NCI-H2171 (cell line): Measurements from ENCODE around the gene BHLHA15.

ENCODE experiments used
- DNase-seq: peaks from one replicate; lab custom pipeline; 2025; lab: John Stamatoyannopoulos, UW

BHLHA15 gene

DNA sequence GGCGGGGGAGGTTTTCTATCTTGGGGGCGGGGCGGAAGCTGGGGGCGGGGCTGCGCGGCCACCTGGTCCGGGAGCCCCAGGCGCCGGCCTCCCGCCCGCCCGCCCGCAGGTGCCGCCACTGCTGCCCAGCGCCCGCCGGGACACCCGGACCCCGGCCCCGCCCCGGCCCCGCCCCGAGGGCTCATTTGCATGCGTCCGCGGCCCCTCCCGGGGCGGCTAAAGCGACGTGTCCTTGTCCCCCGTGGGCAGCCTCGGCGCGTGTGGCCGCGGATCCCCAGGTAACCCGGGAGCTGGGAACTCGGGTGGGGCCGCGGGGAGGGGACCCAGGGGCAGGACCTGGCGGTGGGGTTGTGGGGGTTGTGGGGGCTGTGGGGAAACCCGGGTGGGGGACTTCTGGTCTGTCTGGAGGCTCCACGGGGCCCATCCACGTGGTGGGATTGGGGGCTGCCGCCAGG is at the start of gene BHLHA15:
Gene BHLHA15 (plus strand): TSS at position 219 of the 455 bp plus-strand sequence. CDS start 871 bp downstream, outside the sequence.
- DNase-seq, result peak; percentile 55

DNA sequence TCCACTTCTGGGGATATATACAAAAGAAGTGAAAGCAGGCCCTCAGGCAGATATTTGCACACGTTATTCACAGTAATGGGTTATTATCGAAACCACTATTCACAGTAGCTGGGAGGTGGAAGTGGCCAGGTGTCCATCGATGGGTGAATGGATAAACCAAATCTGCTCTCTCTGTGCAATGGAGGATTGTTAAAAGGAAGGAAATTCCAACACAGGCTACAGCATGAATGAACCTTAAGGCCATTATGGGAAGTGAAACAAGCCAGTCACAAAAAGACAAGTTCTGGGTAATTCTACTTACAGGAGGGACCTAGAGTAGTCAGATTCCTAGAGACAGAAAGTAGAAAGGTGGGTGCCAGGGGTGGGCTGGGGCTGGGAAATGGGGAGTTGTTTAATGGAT is 48.5 kb upstream of the BHLHA15 start:
- no peak for DNase-seq

GRCh38 chr7:98163269-98163668 is 48.0 kb upstream of the BHLHA15 start:
- DNase-seq, result no peak

DNA sequence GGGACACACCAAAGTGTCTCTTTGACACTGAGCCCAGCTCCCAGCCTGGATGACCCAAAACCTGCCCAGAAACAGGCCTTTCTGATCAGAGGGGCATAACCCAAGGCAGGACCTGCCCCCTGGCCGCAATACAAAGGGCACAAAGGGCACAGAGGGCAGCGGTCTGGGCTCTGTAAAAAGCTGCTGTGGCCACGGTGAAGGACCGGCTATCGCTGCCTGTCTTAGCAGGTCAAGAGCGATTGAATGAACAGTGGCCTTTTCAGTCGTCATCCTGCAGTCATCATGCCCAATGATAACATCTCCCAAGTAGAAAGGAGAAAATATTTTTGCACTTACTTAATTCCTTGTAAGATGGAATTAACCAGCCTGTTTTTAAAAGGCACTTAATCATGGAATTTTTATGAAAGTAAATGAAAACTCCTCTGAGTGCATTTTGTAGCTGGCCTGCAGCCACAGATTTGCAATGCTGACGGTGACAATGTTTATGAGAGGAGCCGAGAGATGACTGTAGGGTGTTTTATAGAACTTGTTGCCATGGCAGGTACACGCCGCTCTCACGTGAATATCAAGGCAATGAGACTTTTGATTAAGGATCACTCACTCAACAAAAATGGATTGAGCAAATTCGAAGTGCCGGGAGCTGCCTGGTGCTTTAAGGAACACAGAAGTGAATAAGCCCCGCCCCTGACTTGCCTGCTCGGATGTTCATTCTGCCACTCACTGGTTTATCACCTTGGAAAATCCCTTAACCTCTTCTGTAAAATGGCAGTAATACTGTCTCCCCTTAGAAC is 47.3 kb upstream of the BHLHA15 start:
- no peak for DNase-seq

- DNase-seq, result peak; percentile 3
Measured at GRCh38 chr7:98165827-98166667, 45.2 kb upstream of the BHLHA15 start.

GRCh38 chr7:98166668-98166970 is 44.6 kb upstream of the BHLHA15 start:
- DNase-seq, result no peak

DNA sequence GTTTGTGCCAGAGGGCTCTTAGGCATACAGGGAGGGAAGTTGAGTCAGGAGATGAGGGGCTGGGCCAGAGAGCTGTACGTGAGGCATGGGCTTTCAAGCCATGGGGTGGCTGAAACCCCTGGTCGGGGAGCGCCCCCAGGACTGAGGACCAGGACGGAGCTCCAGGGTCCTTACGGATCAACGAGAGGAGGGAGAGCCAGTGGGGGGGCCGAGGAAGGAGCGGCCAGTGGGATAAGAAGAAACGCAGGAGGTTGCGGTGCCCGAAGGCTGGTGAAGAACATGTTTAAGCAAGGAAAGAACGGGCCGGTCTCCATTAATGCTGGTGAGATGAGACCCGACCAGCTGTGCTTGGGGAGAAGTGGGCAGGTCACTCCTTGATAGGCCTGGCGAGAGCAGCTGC is 43.6 kb upstream of the BHLHA15 start:
- DNase-seq, result no peak

GRCh38 chr7:98168181-98168903 is 42.9 kb upstream of the BHLHA15 start:
- DNase-seq, result peak; percentile 47

DNA sequence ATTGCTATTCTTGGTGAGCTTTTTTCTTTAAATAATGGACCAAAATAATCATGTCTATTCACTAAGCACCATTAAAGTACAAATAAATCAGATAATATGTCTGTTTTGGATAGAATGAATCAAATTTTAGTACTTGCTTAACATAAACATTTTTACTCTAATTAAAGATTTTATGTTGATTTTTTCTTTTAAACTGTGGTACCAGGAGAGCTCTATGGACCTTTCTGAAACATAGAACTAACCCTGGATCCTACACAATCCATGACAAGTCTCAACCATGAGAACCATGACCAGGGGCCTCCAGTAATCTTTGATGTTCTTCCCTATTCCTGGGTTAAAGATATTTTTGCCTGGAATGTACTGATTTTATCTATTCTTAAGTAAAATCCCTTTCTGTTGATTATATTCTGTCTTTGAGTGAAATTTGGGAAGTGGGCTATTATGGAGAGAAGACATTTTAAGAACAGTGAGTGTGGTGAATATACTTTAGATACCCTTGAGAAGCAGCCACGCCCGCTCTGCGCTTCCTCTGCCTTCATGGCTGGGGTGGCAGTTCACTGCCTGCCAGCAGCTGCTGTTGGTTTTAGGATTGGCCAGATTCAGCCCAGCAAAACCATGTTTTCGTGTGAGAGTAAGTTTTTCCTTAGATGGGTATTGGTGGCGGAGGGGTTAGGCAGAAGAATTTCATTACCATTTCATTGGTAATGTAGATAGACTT is 42.2 kb upstream of the BHLHA15 start:
- no peak for DNase-seq

DNA sequence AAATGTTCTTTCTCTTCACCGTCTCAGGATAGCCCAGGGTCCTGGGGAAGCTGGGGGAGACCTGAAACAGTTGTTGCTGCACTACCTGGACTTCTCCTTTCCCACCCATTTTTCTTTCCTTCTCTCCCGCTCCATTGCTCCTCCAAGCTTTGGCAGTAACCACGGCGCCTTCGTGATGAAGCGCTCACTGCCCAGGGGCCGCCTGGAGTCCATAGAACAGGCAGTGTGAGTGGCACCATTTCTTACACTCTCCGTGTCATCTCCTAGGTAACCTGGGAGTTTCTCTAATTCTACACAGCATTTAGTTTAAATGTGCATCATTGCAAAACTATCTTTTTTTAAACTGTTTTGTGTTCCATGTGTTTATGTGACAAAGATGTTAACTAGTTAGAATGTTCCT is 40.3 kb upstream of the BHLHA15 start:
- DNase-seq, result no peak

DNA sequence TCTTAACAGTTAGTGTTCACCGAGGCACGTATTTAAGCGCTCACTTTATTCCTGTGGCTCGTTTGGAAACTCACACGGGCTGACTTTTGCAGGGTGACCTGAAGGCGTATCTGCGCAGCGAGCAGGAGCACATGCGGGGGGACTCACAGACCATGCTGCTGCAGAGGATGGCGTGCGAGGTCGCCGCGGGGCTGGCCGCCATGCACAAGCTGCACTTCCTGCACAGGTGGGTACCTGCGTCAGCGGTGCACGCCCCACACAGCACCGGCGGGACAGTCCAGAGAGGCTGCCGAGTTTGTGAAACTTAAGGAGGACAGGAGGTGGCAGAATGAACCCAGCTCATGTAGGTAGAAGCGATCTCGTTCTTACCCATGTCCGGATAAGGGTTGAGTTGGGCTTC is 39.8 kb upstream of the BHLHA15 start:
- DNase-seq, result no peak

- no peak for DNase-seq
Measured at GRCh38 chr7:98174334-98175259, 36.6 kb upstream of the BHLHA15 start.

DNA sequence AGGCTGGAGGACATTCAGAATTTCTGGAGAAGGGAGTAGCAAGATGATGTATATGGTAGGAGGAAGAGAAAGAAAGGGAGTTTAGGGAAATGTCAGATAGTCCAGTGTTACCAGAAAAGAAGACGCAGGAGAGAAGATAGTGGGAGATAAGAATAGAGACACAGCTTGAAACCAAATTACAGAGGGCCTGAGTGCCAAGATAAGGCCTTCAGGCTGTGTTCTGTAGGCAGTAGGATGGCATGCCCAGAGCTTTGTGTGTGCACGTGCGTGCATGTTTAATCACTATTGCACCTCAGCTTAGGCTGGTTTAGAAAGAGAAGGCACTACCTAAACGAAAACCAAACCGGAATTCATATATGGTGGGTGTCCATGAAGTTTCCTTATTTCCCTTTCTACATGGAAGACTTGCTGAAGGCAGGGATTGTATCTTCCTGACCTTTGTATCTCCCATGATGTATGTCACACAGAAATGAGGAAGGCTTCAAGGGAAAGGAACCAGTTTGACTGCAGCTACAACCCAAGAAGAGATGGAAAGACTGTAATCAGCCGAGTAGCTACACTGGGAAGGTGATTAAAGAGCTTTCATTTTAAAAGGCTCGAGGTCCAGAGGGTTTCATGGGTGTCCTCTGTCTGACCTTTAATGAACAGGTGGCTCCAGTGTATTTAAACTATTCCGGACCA is 35.8 kb upstream of the BHLHA15 start:
- no peak for DNase-seq

- no peak for DNase-seq
Measured at GRCh38 chr7:98177553-98177952, 33.7 kb upstream of the BHLHA15 start.

DNA sequence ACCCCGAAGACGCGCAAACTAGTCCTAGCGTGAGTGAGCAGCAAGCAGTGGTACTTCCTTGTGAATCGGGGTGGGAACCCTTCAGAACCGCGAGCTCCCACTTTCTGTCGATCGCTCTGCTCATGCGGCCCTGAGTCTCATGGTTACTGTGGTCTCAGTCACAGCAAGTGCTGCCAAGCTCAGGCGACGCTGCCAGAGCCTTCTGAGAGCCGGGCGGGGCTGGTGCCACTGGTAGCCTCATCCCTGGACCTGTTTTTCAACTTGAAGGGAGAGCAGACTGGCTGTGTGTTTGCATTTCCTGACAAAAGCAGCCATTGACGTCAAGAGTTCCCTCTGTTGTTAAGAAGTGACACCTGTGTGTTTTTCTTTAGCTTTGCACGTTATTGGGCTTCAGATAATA is 32.9 kb upstream of the BHLHA15 start:
- DNase-seq, result no peak

- no peak for DNase-seq
Measured at GRCh38 chr7:98178762-98179490, 32.3 kb upstream of the BHLHA15 start.

GRCh38 chr7:98180751-98181150 is 30.5 kb upstream of the BHLHA15 start:
- DNase-seq, result no peak

DNA sequence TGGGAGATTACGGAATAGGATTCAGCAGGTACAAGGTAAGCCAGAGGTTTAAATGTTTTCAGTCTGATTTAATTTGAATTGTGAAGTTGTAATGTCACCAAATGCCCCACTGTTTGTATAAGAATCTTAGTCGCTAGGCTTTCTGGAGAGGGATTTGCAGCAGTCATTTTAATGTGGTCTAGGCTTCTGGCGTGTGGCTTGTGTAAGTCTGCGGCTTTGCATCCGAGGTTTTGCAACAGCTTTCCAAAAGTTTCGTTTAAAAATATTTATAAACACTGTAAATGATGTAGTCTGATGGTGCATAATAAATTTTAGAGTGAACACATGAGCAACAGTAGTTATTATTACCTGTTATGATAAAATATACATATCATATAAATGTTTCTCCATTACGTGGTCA is 26.1 kb upstream of the BHLHA15 start:
- DNase-seq, result no peak

DNA sequence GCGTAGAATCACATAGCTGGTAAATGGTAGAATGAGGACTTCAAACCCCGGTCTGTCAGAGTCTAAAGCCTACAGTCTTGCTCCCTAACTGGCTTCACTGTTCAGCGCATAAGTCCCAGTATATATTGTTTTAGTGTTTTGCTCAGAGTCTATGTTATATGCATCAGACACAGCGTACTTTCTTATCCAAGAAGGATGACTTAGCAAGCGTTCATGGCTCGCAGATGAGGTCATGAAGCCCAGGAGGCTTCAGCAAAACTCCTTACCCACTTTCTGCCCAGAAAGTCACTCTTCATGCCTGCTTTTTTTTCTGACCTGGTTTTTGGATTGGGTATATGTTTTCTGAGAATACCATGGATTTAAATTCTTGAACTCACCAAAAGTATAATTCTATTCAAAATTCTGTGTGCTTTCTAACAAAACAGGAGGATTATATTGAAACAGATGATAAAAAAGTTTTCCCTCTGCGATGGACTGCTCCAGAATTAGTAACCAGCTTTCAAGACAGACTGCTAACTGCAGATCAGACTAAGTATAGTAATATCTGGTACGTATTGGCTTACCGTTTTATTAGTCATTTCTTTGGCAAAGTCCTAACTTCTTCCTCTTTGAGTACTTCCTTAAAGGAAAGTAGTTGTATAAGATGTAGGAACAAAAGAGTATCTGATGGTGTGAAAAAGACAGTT is 24.6 kb upstream of the BHLHA15 start:
- DNase-seq, result no peak
